HFF-Myc (cell line): ENCODE data around the gene RBP3.
A peak's percentile ranks its signal among the peaks of the same experiment; 100 is the strongest.
"Not testable (repeated sequence)": the region's sequence is repeated elsewhere in the genome, so short reads cannot be mapped to it uniquely, and the experiment has no call there.

Source experiments
- DNase-seq: peaks from one replicate; pipeline ENCODE4 v3.0.0-alpha.2; 2011; ENCODE audit warnings: low read depth; ENCODE audit errors: extremely low read depth
- H3K4me3 ChIP-seq: replicated peaks from 2 replicates; pipeline ENCODE4 v1.5.1; 2011; ENCODE audit warnings: low read depth, mild to moderate bottlenecking, control low read depth, low read length
- CTCF ChIP-seq: IDR thresholded peaks from 2 replicates; pipeline ENCODE4 v1.5.1; 2012; ENCODE audit warnings: mild to moderate bottlenecking, low read depth, low read length, control low read depth; ENCODE audit errors: missing control alignments

RBP3 gene

GRCh38 chr10:47381427-47382379 lies 33.5 kb downstream of the RBP3 start:
- no peak overlapping the region for H3K4me3 ChIP-seq
- no peak for DNase-seq
- no peak for TF ChIP-seq CTCF

DNA sequence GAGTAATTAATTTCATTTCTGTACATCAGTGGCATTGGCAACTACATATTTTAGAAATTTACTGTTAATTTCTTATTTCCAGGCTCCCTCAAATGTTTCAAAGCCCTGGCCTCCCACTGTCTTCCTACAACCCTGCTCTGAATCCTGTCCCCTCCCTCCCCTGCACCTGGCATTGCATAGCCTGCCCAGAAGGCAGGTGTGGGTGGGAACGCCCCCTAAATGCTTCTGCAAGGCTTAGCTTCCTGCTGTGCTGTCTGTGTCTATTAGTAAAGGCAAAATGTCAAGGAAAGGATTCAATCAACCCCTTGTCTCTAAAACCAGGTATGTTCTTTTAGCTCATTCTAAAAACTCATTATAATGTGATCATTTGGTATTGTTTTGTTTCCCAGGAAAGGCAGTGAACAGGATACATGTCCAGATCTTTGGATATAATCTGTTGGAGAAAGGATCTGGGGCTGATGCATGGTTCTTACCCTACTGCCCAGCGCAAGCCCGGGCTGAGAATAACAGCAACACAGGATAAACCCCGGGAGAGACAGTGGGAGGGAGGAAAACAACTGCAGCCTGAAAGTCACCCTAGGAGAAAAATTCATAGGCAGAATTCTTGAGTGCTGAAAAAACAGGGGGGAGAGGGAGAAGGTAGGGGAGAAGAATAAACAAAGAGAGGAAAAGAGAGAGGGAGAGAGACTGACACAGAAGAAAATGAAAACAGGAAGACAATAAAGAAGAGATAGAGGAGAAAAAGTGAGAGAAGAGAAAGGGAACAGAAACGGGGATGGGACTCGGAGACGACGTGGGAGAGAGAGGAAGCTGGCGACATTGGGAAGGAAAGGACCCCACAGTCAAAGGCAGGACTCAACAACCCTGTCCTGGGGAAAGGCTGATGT lies 35.3 kb downstream of the RBP3 start:
- no peak for TF ChIP-seq CTCF
- H3K4me3 ChIP-seq, result peak overlapping the region; percentile 65
- DNase-seq, result no peak

GRCh38 chr10:47384148-47384921 lies 36.2 kb downstream of the RBP3 start, which contains the start of gene ZNF488:
Gene ZNF488, minus strand, starts transcription at chr10:47384293. Its CDS starts 15,464 bp downstream, at chr10:47368829.
- DNase-seq, result peak; percentile 26
- no peak for TF ChIP-seq CTCF
- peak within 1 kb of the TSS; percentile 65 for H3K4me3 ChIP-seq

DNA sequence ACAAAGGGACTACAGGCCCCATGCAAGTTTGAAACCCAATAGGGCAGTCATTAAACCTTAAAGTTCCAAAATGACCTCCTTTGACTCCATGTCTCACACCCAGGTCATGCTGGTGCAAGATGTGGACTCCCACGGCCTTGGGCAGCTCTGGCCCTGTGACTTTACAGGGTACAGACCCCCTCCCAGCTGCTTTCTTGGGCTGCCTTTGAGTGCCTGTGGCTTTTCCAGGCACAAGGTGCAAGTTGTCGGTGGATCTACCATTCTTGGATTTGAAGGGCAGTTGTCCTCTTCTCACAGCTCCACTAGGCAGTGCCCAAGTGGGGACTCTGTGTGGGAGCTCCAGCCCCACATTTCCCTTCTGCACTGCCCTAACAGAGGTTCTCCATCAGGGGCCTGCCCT lies 37.9 kb downstream of the RBP3 start:
- H3K4me3 ChIP-seq, DNase-seq: not testable (repeated sequence)

- TF ChIP-seq CTCF, result no peak
- DNase-seq, result no peak
- H3K4me3 ChIP-seq, result no peak overlapping the region
These were observed 40.7 kb downstream of the RBP3 start for GRCh38 chr10:47388879-47389278.

DNA sequence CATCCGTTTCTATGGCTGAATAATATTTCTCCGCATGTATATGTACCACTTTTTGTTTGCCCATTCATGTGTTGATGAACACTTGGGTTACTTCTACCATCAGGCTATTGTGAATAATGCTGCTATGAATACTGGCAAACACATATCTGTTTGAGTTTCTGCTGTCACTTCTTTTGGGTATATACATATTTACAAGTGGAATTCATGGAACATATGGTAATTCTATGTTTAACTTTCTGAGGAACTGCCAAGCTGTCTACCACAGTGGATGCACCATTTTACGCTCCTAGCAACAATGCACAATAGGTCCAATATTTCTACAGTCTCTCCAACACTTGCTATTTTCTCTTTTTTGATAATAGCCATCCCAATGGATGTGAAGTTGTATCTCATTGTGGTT lies 41.5 kb downstream of the RBP3 start:
- no peak for DNase-seq
- no peak overlapping the region for H3K4me3 ChIP-seq
- TF ChIP-seq CTCF, result no peak
